Stimulated activated CD4-positive, alpha-beta T cell treated with anti-CD3 and anti-CD28 coated beads, Interleukin-2, amount 100 ng/mL, for 4 hours (primary cell): ENCODE data around the gene SMAD5.
A peak's percentile ranks its signal among the peaks of the same experiment; 100 is the strongest.

Experiments used
- DNase-seq: peaks from one replicate; pipeline ENCODE4 v3.0.0-alpha.2; 2020; ENCODE audit warnings: low read depth

Gene SMAD5

GRCh38 chr5:136132557-136133221, at the start of gene SMAD5:
TSS of gene SMAD5 (plus strand) at chr5:136132845. CDS start at chr5:136153761, 20,916 bp downstream.
- DNase-seq = peak; percentile 34

- DNase-seq = no peak
These were observed 47.9 kb upstream of the SMAD5 start for GRCh38 chr5:136084698-136085097.

DNA sequence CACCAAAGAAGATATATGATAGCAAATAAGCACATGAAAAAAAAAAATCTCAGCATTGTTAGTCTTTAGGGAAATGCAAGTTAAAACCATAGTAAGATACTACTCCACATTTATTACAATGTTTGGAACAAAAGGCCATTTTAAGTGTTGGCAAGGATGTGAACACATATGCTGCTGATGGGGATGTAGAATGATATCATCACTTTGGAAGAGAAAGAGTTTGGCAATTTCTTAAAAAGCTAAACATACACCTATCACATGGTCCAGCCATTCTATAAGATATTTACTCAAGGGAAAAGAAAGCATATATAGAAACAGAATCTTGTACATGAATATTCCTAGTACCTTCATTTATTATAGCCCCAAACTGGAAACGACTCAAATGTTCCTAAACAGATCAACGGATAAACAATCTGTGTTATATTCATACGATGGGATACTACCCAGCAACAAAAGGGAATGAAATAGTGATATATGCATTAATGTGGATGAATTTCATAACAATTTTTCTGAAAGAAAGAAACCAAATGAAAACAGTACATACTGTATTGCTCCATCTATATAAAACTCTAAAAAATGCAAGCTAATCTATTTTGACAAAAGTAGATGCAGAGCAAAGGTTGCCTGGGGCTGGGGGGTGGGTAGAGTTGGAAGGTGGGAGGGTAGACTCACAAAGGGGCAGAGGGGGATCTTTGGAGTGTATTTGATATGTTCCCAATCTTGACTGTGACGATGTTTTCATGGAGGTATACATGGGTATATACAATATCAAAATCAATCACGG, 45.7 kb upstream of the SMAD5 start:
- no peak for DNase-seq

- no peak for DNase-seq
These were observed 44.4 kb upstream of the SMAD5 start for GRCh38 chr5:136087961-136088871.

- no peak for DNase-seq
These were observed 42.9 kb upstream of the SMAD5 start for GRCh38 chr5:136089791-136090190.

GRCh38 chr5:136090319-136090718, 42.3 kb upstream of the SMAD5 start:
- no peak for DNase-seq

DNA sequence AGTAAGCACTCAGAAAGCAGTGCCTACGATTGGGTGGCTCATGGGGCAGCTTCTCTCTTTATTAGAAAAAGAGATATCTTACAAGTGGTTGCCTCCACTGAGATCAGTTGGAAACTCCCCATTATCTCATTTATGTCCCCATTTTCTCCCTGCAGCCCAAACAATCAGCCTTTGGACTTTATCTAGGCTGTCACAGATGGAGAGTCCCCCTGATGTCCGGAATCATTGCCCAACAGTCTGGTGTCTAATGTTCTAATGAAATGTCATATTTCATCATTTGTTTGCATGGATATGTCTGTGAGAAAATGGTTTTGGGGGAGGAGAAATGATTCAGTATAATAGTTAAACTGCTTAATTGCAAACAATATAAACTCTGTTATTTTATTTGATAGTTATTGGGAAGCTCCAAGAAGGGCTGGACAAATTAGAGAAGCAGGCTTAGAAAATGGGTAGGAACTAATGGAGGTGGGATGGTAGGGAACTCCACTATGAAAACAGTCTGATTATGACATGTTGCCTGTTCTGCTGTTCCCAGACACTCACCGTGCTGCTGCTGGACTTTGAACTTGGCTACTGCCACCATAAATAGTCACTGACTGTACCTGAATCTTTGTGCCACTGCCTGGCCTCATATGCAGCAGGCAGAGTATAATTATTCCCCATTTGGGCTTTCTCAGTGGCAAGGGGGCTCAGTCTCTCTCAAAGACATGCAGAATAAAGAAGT, 38.3 kb upstream of the SMAD5 start:
- DNase-seq = no peak

- DNase-seq = no peak
These were observed 37.6 kb upstream of the SMAD5 start for GRCh38 chr5:136094913-136095641.

DNA sequence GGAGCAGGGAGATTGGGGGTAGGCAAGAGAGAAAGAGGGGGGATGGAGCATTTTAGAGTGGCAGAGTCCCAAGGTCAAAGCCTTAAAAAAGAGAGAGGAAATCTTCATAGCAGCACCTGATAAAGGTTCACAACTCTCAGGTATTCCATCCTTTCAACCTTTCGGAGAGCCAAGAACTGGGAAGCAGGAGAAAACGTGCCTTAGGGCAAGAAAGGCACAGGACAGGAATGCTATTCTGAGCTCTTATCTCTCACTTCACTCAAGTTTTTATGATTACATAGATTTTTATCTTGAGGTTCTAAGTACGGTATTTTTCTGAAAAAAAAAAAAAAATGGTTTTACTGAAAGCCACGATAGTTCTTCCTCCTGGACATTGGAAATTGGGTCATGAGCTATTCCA, 34.5 kb upstream of the SMAD5 start:
- no peak for DNase-seq

GRCh38 chr5:136099870-136100269, 32.8 kb upstream of the SMAD5 start:
- DNase-seq = no peak

DNA sequence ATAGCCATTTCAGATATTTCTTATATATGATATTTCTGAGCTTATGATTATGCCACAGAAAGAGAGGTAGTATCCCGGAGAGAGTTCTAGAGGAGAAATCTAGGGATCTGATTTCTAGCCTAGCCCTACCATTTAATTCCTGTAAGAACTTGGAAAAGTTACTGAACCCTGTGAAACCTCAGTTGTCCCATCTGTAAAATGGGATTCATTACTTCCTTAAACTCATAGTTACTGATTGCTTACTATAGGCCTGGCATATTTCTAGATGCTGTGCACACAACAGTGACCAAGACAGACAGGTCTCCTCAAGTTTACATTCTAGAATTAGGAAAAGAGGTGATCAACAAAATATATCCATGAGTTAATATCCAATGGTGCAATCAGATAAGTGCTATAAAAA, 30.8 kb upstream of the SMAD5 start:
- no peak for DNase-seq

DNA sequence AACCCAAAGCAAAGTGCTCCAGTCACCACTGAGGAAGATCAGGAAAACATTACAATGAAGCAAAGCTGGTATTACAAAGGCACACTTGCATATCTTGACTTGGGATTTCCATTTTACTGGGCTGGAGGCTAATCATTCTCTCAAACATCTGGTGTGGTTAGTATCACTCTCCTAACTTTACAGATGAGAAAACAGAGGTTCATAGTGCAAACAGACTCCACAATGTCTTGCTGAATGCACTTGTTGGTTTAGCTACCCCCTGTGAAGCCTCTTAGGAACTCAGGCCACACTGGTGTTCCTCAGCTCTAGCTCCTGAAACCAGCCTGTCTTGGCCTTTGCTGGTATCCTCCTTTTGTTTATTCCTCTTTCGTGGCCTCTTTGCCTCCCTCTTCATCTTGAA, 29.5 kb upstream of the SMAD5 start:
- DNase-seq = no peak

- DNase-seq = no peak
These were observed 28.2 kb upstream of the SMAD5 start for GRCh38 chr5:136104306-136104965.

DNA sequence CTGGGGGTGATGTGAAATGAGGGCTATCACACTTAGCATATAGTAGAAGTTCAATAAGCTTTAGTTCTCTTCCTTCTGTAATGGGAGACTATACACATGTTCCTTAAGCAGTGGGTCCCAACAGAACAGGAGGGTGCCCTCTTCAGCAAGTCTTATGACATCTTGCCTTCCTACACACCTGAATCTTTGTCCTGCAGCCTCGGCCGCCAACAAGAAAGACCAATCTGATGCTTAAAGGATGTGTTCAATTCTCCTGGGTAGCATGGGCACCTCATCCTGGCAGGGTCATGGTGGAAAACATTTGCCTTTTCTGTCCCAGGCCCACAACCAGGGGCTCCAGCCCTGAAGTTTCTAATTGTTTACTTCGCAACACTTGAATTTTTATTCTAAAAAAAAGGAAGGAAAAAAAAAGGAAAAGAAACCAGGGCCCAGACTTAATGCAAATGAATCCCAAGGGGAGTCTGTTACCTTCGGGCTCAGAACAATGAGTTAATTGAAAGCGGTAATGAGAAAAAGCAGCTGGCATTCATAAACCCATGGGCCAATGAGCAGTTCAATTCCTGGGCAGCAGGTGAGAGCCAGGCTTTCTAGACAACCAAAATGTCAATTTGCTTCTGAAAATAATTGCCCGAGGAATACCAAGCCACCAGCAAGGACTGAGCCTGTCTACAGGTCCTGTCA, 26.2 kb upstream of the SMAD5 start:
- no peak for DNase-seq

- no peak for DNase-seq
These were observed 24.4 kb upstream of the SMAD5 start for GRCh38 chr5:136108180-136108611.

DNA sequence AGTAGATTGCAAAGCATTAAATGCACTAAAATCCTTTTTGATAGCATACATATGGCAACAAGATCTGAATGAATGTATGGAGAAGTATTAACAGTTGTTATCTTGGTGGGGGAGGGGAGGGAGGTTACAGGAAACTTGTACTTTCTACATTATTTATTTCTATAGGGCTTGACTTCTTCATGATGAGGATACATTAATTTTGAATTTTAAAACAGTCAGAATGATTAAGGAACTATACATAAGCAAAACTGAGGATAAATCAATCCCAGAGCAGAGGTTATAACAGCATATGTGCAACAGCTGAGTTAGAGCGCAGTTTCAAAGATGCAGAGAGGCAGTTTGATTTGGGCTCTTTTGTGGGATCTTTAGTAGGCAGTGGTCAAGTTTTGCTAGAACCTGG, 23.9 kb upstream of the SMAD5 start:
- DNase-seq = no peak

DNA sequence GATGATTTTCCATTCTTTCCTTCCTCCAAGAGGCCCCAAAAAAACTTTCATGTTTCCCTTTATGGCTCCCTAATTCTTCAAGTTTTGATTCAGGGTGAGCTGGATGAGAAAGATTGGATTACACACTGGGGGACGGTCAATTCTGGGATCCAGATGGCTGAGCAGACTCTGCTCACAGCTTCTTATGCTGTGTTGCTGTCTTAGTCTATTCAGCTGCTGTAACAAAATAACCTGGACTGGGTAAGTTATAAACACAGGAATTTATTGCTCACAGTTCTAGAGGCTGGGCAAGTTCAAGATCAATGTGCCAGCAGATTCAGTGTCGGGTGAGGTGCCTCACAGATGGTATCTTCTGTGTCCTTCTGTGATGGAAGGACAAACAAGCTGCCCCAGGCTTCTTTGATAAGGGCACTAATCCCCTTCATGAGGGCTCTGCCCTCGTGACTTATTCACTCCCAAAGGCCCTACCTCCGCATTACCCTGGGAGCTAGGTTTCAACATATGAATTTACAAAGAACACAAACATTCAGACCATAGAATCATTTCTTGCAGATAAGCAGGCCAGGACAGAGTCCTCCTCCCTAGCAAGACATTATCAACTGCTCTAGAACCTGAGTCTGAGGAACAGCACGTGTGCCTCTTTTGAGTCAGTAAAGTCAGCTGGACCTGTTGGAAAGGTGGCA, 23.1 kb upstream of the SMAD5 start:
- no peak for DNase-seq

GRCh38 chr5:136113606-136114005, 19.0 kb upstream of the SMAD5 start:
- DNase-seq = no peak

DNA sequence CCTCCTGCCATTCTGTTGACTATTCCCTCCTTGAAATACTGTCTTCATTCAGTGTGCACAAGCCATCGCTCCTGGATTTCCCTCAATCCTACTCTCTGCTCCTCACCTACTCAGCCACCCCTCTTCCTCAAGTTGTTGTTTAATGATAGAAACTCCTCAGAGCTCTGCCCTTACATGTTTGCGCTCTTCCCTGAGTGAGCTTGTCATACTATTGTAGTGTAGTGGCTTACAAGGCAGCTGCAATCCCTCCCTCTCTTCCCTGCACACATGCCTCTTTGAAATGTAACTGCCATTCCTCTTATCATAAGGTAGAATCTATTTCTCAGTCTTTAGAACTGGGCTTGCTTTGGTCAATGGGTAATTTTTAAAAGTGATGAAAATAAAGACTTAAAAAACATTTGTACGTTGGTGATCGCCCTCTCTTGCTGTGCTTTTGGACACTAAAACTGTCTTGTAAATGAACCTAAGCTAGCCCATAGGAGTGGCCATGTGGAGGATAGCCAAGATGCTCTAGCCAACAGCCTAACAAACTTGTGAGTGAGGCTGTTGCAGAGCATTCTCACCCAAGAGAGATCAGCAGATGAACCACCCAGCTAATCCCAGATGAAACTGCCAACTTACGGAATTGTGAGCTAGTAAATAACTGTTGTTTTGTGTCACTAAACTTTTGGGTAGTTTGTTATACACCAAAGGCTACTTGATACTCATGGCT, 18.1 kb upstream of the SMAD5 start:
- no peak for DNase-seq
